ENCODE measurements around the gene FCF1.

The FCF1 gene

DNA sequence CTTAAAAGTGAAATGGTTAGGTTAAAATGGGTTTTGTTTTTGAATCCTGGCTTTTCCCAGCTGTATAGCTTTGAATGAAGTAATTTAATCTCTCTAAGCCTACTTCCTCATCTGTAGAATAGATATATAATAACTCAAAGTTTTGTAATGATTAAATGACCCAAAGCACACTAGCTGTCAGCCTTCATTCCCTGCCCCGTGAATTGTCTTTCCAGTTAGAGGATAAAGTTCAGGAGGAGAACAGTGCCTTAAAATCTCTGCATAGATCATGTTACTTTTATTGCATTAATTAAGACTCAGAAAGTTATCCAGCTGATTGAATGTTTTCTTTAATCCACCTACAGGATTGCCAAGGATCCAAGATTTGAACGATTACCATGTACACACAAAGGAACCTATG, 19.4 kb downstream of the FCF1 start:
- DNase-seq (ENCODE audit: low spot score), result no peak
- in situ Hi-C loops (cut with MboI; ENCODE audit: low pct_unique_long_range_greater_than_20kb, low sequenced_read_pairs, unreplicated experiment), result no loop called here
- TF ChIP-seq, protein P1, sequence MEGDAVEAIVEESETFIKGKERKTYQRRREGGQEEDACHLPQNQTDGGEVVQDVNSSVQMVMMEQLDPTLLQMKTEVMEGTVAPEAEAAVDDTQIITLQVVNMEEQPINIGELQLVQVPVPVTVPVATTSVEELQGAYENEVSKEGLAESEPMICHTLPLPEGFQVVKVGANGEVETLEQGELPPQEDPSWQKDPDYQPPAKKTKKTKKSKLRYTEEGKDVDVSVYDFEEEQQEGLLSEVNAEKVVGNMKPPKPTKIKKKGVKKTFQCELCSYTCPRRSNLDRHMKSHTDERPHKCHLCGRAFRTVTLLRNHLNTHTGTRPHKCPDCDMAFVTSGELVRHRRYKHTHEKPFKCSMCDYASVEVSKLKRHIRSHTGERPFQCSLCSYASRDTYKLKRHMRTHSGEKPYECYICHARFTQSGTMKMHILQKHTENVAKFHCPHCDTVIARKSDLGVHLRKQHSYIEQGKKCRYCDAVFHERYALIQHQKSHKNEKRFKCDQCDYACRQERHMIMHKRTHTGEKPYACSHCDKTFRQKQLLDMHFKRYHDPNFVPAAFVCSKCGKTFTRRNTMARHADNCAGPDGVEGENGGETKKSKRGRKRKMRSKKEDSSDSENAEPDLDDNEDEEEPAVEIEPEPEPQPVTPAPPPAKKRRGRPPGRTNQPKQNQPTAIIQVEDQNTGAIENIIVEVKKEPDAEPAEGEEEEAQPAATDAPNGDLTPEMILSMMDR (IDR thresholded peaks at IDR 0.05; ENCODE audit: extremely low read depth, insufficient read depth, missing control alignments), result no peak

- no peak for DNase-seq (ENCODE audit: low spot score)
- in situ Hi-C loops (cut with MboI; ENCODE audit: low pct_unique_long_range_greater_than_20kb, low sequenced_read_pairs, unreplicated experiment), result no loop called here
Measured at GRCh38 chr14:74733221-74733620, 20.3 kb downstream of the FCF1 start.

GRCh38 chr14:74735125-74735524, 22.2 kb downstream of the FCF1 start:
- DNase-seq (ENCODE audit: low spot score), result no peak
- TF ChIP-seq, protein P1 (IDR thresholded peaks at IDR 0.05; ENCODE audit: extremely low read depth, insufficient read depth, missing control alignments), result no peak
- in situ Hi-C loops (cut with MboI; ENCODE audit: low pct_unique_long_range_greater_than_20kb, low sequenced_read_pairs, unreplicated experiment), result no loop called here

More at GRCh38 chr14:74733221-74733620, 20.3 kb downstream of the FCF1 start:
- TF ChIP-seq, protein P1 (IDR thresholded peaks at IDR 0.05; ENCODE audit: extremely low read depth, insufficient read depth, missing control alignments), result no peak

- TF ChIP-seq, protein P1 (IDR thresholded peaks at IDR 0.05; ENCODE audit: extremely low read depth, insufficient read depth, missing control alignments), result no peak
- in situ Hi-C loops (cut with MboI; ENCODE audit: low pct_unique_long_range_greater_than_20kb, low sequenced_read_pairs, unreplicated experiment), result no loop called here
- no peak for DNase-seq (ENCODE audit: low spot score)
Measured at GRCh38 chr14:74737753-74738325, 24.9 kb downstream of the FCF1 start.

DNA sequence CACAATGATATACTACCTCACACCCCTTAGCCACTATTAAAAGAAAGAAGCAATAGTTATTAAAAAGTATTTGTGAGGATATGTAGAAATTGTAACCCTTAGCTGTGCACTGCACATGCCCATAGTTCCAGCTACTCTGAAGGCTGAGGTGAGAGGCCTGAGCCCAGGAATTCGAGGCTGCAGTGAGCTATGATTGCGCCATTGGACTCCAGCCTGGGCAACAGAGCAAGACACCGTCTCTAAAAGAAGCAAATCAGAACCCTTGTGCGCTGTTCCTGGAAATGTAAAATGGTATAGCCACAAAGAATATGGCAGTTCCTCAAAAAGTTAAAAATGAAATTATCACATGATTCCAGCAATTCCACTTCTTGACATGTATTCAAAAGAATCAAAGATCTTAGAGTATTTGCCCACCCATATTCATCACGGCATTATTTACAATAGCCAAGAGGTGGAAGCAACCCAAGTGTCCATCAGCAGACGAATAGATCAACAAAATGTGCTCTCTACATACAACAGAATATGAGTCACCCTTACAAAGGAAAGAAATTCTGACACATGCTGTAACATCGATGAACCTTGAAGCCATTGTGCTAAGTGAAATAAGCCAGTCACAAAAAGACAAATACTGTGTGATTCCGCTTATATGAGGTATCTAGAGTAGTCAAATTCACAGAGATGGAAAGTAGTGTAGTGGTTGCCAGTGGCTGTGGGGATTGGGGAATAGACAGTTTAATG, 26.5 kb downstream of the FCF1 start:
- DNase-seq (ENCODE audit: low spot score), result no peak
- TF ChIP-seq, protein P1 (IDR thresholded peaks at IDR 0.05; ENCODE audit: extremely low read depth, insufficient read depth, missing control alignments), result no peak
- in situ Hi-C loops (cut with MboI; ENCODE audit: low pct_unique_long_range_greater_than_20kb, low sequenced_read_pairs, unreplicated experiment), result no loop called here

DNA sequence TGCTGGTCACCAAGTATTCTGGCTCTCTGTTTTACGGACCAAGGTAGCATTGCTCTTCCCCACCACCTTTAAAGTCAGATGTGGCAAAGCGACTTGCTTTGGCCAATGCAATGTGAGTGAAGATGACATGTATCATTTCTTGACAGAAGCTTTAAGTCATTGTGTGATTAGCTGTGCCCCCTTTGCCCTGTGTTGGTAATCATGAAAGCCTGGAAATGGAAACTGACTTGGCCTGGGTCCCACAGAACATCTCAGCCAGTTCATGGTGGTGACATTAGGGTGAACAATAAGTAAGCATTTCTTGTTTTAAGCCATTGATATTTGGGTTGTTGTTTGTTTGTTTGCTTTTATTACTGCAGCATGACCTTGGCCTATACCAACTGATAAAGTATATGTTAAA, 34.3 kb downstream of the FCF1 start:
- in situ Hi-C loops (cut with MboI; ENCODE audit: low pct_unique_long_range_greater_than_20kb, low sequenced_read_pairs, unreplicated experiment), result no loop called here
- TF ChIP-seq, protein P1 (IDR thresholded peaks at IDR 0.05; ENCODE audit: extremely low read depth, insufficient read depth, missing control alignments), result no peak
- DNase-seq (ENCODE audit: low spot score), result no peak
